IPS-18a (cell line): ENCODE results near the gene MIB1.
"Not testable (repeated sequence)": the region's sequence is repeated elsewhere in the genome, so short reads cannot be mapped to it uniquely, and the experiment has no call there.

ENCODE experiments used
- H3K27ac ChIP-seq: one replicate; pipeline ENCODE4 v1.5.1; 2013; ENCODE audit warnings: low read length
- H3K27me3 ChIP-seq: one replicate; pipeline ENCODE4 v1.6.1; 2013; ENCODE audit warnings: mild to moderate bottlenecking, low read length; ENCODE audit not compliant: control insufficient read depth, insufficient read depth
- H3K36me3 ChIP-seq: one replicate; pipeline ENCODE4 v1.6.1; 2013; ENCODE audit warnings: low read depth, low read length; ENCODE audit not compliant: control insufficient read depth
- H3K4me1 ChIP-seq: one replicate; pipeline ENCODE4 v1.6.1; 2013; ENCODE audit warnings: low read depth, low read length; ENCODE audit not compliant: control insufficient read depth
- H3K4me3 ChIP-seq: one replicate; pipeline ENCODE4 v1.5.1; 2013; ENCODE audit warnings: low read length
- H3K9ac ChIP-seq: one replicate; pipeline ENCODE4 v1.6.1; 2013; ENCODE audit warnings: mild to moderate bottlenecking, low read length, moderate library complexity
- H3K9me3 ChIP-seq: one replicate; pipeline ENCODE4 v1.6.1; 2013; ENCODE audit warnings: low read depth, low read length; ENCODE audit not compliant: control insufficient read depth

Gene MIB1

GRCh38 chr18:21786526-21786925, 45.9 kb downstream of the MIB1 start:
- H3K4me3 ChIP-seq = no peak overlapping the region
- H3K27me3 ChIP-seq = no peaks in the 10 kb centered on the region
- peaks cover 29% of the 10 kb centered on the region for H3K36me3 ChIP-seq
- H3K9me3 ChIP-seq = no peaks in the 10 kb centered on the region
- no peak overlapping the region for H3K27ac ChIP-seq
- H3K4me1 ChIP-seq = no peaks in the 10 kb centered on the region
- no peak overlapping the region for H3K9ac ChIP-seq

DNA sequence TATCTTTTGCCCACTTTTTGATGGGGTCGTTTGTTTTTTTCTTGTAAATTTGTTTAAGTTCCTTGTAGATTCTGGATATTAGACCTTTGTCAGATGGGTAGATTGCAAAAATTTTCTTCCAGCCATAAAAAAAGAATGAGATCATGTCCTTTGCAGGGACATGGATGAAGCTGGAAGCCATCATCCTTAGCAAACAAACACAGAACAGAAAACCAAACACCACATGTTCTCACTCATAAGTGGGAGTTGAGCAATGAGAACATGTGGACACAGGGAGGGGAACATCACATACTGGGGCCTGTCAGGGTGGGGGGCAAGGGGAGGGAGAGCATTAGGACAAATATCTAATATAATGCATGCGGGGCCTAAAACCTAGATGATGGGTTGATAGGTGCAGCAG, 55.5 kb downstream of the MIB1 start:
- H3K4me3 ChIP-seq, H3K27ac ChIP-seq, H3K9ac ChIP-seq, H3K4me1 ChIP-seq, H3K9me3 ChIP-seq, H3K27me3 ChIP-seq: not testable (repeated sequence)
- peaks cover 29% of the 10 kb centered on the region for H3K36me3 ChIP-seq

- Histone ChIP-seq H3K27ac (no peak overlapping the region), H3K9ac (no peak overlapping the region), H3K4me1 (no peaks in the 10 kb centered on the region), H3K27me3 (no peaks in the 10 kb centered on the region), H3K36me3 (peaks cover 36% of the 10 kb centered on the region), H3K4me3 (no peak overlapping the region), H3K9me3 (no peaks in the 10 kb centered on the region)
Observed at GRCh38 chr18:21798126-21798525, 57.5 kb downstream of the MIB1 start.

DNA sequence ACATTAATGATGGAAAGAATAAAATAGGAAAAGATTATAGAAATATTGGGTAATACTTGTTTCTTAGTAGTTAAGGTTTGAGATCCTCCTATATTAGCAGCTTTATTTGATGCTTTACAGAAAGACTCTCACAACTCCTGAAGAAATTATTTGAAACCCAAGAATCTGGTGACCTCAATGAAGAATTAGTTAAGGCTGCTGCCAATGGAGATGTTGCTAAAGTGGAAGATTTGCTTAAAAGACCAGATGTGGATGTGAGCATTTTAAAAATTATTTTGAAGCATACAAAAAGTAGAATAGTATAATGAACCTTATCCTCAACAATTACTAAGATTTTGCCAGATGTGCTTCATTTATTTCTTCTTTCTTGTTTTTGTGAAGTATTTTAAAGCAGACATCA, 59.1 kb downstream of the MIB1 start:
- H3K9me3 ChIP-seq = no peaks in the 10 kb centered on the region
- no peak overlapping the region for H3K27ac ChIP-seq
- no peak overlapping the region for H3K9ac ChIP-seq
- H3K27me3 ChIP-seq = no peaks in the 10 kb centered on the region
- H3K4me3 ChIP-seq = no peak overlapping the region
- H3K36me3 ChIP-seq = peaks cover 47% of the 10 kb centered on the region
- no peaks in the 10 kb centered on the region for H3K4me1 ChIP-seq

DNA sequence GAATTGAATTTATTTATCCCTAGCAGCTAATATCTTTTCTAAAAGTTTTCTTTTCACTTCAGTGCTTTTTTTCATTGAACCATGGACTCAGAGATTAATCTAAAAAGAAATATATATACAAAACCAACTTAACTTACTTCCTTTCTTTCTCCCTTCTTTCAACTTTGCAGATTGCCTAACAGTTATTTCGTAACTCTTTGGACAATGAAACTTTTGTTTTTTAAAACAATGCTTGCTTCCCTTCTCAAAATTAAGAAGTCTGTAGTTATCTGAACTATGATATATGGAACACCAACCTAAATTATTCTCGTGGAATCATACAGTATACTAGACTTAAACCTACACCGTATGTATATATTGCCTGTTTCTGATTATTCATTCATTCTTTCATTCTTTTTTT, 62.9 kb downstream of the MIB1 start:
- Histone ChIP-seq H3K9me3 (peaks cover 4% of the 10 kb centered on the region), H3K27ac (no peak overlapping the region), H3K27me3 (no peaks in the 10 kb centered on the region), H3K4me3 (no peak overlapping the region), H3K4me1 (no peaks in the 10 kb centered on the region), H3K36me3 (peaks cover 47% of the 10 kb centered on the region), H3K9ac (no peak overlapping the region)

DNA sequence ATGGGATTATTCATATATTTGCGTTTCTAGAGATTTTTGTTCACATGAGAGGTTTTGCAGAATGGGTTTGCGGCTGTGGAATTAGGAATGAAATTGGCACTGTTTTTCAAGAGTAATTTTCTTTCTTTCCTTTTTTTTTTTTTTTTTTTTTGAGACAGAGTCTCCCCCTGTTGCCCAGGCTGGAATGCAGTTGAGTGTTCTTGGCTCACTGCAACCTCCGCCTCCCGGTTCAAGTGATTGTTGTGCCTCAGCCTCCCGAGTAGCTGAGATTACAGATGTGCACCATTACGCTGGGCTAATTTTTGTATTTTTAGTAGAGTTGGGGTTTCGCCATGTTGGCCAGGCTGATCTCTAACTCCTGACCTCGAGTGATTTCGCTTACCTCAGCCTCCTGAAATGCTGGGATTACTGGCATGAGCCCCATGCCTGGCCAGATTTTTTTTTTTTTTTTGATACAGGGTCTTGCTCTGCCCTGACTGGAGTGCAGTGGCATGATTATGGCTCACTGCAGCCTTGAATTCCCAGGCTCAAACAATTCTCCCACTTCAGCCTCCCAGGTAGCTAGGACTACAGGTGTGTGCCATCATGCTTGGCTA, 65.3 kb downstream of the MIB1 start:
- Histone ChIP-seq H3K36me3 (peaks cover 50% of the 10 kb centered on the region), H3K9ac (no peak overlapping the region), H3K9me3 (peaks cover 11% of the 10 kb centered on the region), H3K4me1 (no peaks in the 10 kb centered on the region), H3K4me3 (no peak overlapping the region), H3K27me3 (no peaks in the 10 kb centered on the region), H3K27ac (no peak overlapping the region)

- H3K9me3 ChIP-seq = peaks cover 11% of the 10 kb centered on the region
- H3K27me3 ChIP-seq = no peaks in the 10 kb centered on the region
- no peak overlapping the region for H3K9ac ChIP-seq
- no peaks in the 10 kb centered on the region for H3K4me1 ChIP-seq
- no peak overlapping the region for H3K27ac ChIP-seq
- H3K36me3 ChIP-seq = peaks cover 43% of the 10 kb centered on the region
- no peak overlapping the region for H3K4me3 ChIP-seq
Observed at GRCh38 chr18:21808185-21808584, 67.6 kb downstream of the MIB1 start.

GRCh38 chr18:21809725-21810124, 69.1 kb downstream of the MIB1 start:
- H3K36me3 ChIP-seq = peaks cover 34% of the 10 kb centered on the region
- H3K27ac ChIP-seq = no peak overlapping the region
- H3K9ac ChIP-seq = no peak overlapping the region
- H3K9me3 ChIP-seq = peaks cover 11% of the 10 kb centered on the region
- H3K27me3 ChIP-seq = no peaks in the 10 kb centered on the region
- H3K4me3 ChIP-seq = no peak overlapping the region
- no peaks in the 10 kb centered on the region for H3K4me1 ChIP-seq

DNA sequence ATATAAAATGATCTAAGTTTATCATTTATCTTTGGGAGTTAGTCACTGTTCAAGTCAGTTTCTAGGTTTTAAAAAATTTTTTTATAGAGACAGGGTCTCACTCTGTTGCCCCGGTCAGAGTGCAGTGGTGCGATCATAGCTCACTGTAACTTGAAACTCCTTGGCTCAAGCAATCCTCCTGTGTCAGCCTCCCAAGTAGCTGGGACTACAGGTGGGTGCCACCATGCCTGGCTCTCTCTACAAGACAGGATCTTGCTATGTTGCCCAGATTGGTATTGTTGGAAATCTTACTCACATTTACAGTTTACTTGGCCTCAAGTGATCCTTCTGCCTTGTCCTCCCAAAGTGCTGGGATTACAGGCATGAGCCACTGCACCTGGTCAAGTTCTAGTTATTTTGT, 74.5 kb downstream of the MIB1 start:
- Histone ChIP-seq H3K27ac (no peak overlapping the region), H3K4me3 (no peak overlapping the region), H3K9me3 (no peaks in the 10 kb centered on the region), H3K27me3 (no peaks in the 10 kb centered on the region), H3K36me3 (peaks cover 32% of the 10 kb centered on the region), H3K4me1 (no peaks in the 10 kb centered on the region), H3K9ac (no peak overlapping the region)

DNA sequence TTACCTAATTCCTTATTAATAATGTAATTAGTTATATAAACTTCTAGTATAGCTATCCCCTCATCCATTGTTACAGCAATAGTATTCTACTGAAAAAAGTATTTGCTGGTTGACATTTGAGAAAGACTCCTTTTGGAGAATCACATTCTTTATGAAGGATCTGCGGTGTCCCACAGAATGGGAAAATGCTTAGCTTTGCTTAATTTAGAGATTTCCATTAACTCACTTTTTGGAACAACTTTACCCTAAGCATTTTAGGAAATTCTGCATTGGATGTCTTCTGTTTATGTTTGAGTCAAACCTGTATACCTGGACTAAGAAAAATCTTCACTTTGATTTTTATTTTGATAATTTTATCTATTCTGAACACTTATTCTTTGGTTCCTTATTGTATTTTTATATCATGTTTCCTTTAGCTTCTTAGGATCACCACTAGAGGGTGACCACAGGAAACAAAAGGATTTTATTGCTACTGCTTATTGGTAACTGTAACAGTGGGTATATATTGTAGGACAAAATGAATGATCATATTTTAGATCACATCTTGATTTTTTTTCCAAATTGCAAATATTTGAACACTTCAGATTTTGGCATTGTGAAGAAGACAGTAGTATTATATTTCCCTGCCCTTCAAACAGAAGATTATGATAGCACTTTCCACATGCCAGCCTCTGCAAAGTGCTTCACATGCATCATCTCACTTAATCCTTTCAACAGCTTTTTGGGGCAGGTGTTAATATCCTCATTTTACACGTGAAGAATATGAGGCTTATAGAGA, 79.6 kb downstream of the MIB1 start:
- Histone ChIP-seq H3K27ac (no peak overlapping the region), H3K27me3 (no peaks in the 10 kb centered on the region), H3K36me3 (peaks cover 41% of the 10 kb centered on the region), H3K4me1 (no peaks in the 10 kb centered on the region), H3K4me3 (no peak overlapping the region), H3K9me3 (no peaks in the 10 kb centered on the region), H3K9ac (no peak overlapping the region)

- Histone ChIP-seq H3K36me3 (peaks cover 36% of the 10 kb centered on the region), H3K27me3 (no peaks in the 10 kb centered on the region), H3K9ac (no peak overlapping the region), H3K27ac (no peak overlapping the region), H3K9me3 (no peaks in the 10 kb centered on the region), H3K4me1 (no peaks in the 10 kb centered on the region), H3K4me3 (no peak overlapping the region)
Observed at GRCh38 chr18:21820811-21821143, 80.2 kb downstream of the MIB1 start.

GRCh38 chr18:21823848-21824247, 83.3 kb downstream of the MIB1 start:
- H3K36me3 ChIP-seq = peaks cover 23% of the 10 kb centered on the region
- H3K4me3 ChIP-seq = no peak overlapping the region
- no peaks in the 10 kb centered on the region for H3K9me3 ChIP-seq
- no peak overlapping the region for H3K27ac ChIP-seq
- no peaks in the 10 kb centered on the region for H3K27me3 ChIP-seq
- H3K9ac ChIP-seq = no peak overlapping the region
- H3K4me1 ChIP-seq = no peaks in the 10 kb centered on the region
